Astrocyte (in vitro differentiated cells and primary cell): ENCODE measurements around the gene IDH3B. TPM values are rescaled to one million over a fixed set of nuclear protein-coding genes. Genes with fewer than 3 reads are reported as not detected.

Source experiments
- DNase-seq: peaks from one replicate; pipeline ENCODE4 v3.0.0-alpha.2; 2010; ENCODE audit warnings: low read depth
- FAIRE-seq: peaks from 2 replicates; lab custom pipeline; 2011; peaks lifted over from hg19 to GRCh38; lab: Jason Lieb, UNC
- H2AFZ ChIP-seq: 2 replicates; pipeline ENCODE4 v1.6.0; 2012; ENCODE audit warnings: low read depth, low read length, inconsistent platforms
- H3K27ac ChIP-seq: 2 replicates; pipeline ENCODE4 v1.5.1; 2011; ENCODE audit warnings: low read depth, low read length, inconsistent platforms
- H3K27me3 ChIP-seq: 2 replicates; pipeline ENCODE4 v1.6.0; 2011; ENCODE audit warnings: low read length, inconsistent platforms; ENCODE audit not compliant: insufficient read depth
- H3K36me3 ChIP-seq: 2 replicates; pipeline ENCODE4 v1.5.1; 2011; ENCODE audit warnings: low read length, inconsistent platforms; ENCODE audit not compliant: insufficient read depth
- H3K4me1 ChIP-seq: 2 replicates; pipeline ENCODE4 v1.5.1; 2011; ENCODE audit warnings: low read length, inconsistent platforms; ENCODE audit not compliant: insufficient read depth
- H3K4me2 ChIP-seq: 2 replicates; pipeline ENCODE4 v1.6.0; 2012; ENCODE audit warnings: low read length, inconsistent platforms
- H3K4me3 ChIP-seq: 2 replicates; pipeline ENCODE4 v1.5.1; 2011; ENCODE audit warnings: low read depth, mild to moderate bottlenecking, low read length, inconsistent platforms; ENCODE audit not compliant: insufficient read depth
- H3K79me2 ChIP-seq: 2 replicates; pipeline ENCODE4 v1.6.0; 2012; ENCODE audit warnings: mild to moderate bottlenecking, low read length, inconsistent platforms; ENCODE audit not compliant: insufficient read depth
- H3K9ac ChIP-seq: 2 replicates; pipeline ENCODE4 v1.6.0; 2012; ENCODE audit warnings: mild to moderate bottlenecking, low read length, inconsistent platforms
- H3K9me3 ChIP-seq: 2 replicates; pipeline ENCODE4 v1.5.1; 2012; ENCODE audit warnings: low read depth, mild to moderate bottlenecking, low read length, inconsistent platforms; ENCODE audit not compliant: insufficient read depth
- H4K20me1 ChIP-seq: 2 replicates; pipeline ENCODE4 v1.6.0; 2012; ENCODE audit warnings: low read length, inconsistent platforms; ENCODE audit not compliant: insufficient read depth
- H3K27ac Mint-ChIP-seq: one replicate; pipeline ENCODE4 v1.8.0; 2021; ENCODE audit warnings: mild to moderate bottlenecking, mixed read lengths; ENCODE audit not compliant: unreplicated experiment
- H3K27me3 Mint-ChIP-seq: one replicate; pipeline ENCODE4 v1.8.0; 2021; ENCODE audit warnings: low read depth, mixed read lengths; ENCODE audit not compliant: unreplicated experiment
- H3K36me3 Mint-ChIP-seq: one replicate; pipeline ENCODE4 v1.8.0; 2021; ENCODE audit warnings: low read depth, mixed read lengths; ENCODE audit not compliant: unreplicated experiment
- H3K4me1 Mint-ChIP-seq: one replicate; pipeline ENCODE4 v1.8.0; 2021; ENCODE audit warnings: low read depth, mixed read lengths; ENCODE audit not compliant: unreplicated experiment
- H3K4me3 Mint-ChIP-seq: one replicate; pipeline ENCODE4 v1.8.0; 2021; ENCODE audit warnings: mild to moderate bottlenecking, moderate library complexity, mixed read lengths; ENCODE audit not compliant: unreplicated experiment
- H3K9me3 Mint-ChIP-seq: one replicate; pipeline ENCODE4 v1.8.0; 2021; ENCODE audit warnings: mild to moderate bottlenecking, mixed read lengths; ENCODE audit not compliant: unreplicated experiment
- EZH2 ChIP-seq: IDR thresholded peaks from 2 replicates; pipeline ENCODE4 v1.6.1; 2012; ENCODE audit warnings: mild to moderate bottlenecking, low read length, inconsistent platforms; ENCODE audit not compliant: insufficient read depth
- total RNA-seq: library from RNA; stranded (reverse); gene quantifications from 2 replicates; pipeline ENCODE4 v1.2.1, GENCODE V29; 2021
- TF ChIP-seq, protein P1 (sequence below): IDR thresholded peaks from 2 replicates; pipeline ENCODE4 v1.5.1; 2011; ENCODE audit warnings: low read depth, mild to moderate bottlenecking, inconsistent platforms, low read length, moderate library complexity; ENCODE audit not compliant: insufficient read depth

The IDH3B gene
- total RNA-seq, 1 donor from 2014 or later: 74.8 TPM

DNA sequence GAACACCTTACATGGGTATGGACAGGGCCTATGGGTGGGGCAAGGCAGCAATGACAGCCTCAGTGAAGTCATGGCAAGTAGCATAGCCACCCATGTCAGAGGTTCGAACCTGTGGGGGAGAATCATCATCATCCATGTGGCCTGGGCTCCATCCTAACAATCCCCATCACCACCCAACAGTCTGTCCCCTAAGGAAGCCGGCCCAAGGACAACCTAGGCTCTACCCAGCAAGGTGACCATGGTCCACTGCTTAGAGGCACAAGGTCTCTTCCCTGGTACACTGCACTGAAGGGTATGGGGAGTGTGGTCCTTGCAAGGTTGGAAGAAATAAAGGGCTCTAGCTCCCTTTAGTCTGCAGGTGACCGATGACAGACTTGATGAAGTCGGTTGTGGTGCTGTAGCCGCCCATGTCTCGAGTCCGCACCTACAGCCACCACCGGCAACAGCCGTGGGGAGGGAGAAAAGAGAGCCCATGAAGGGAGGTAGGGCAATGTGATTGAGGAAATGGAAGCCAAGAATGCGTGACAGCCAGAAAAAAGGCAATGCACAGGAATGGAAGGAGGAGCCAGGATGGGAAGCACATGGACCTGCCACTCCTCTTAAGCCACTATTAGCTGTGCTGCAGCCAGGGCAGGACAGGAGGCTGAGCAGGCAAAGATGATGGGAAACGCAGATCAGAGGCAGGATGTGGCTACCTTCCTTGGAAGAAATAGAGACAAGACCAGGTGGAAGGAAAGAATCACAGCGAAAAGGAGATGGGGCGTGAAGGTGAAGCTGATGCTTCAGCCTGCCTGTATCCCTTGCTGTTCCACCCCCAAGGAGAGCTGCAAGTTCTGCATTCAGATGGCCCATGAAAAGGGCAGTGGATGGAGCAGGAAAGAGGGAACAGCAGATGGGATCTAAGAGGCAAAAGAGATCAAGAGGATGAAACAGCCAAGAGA lies 5.3 kb downstream of the IDH3B start:
- Histone ChIP-seq H3K27ac (no peak overlapping the region), H3K4me1 (peaks cover 20% of the 10 kb centered on the region), H3K4me2 (no peak overlapping the region), H3K9me3 (no peaks in the 10 kb centered on the region), H3K9ac (no peak overlapping the region), H3K4me3 (no peak overlapping the region), H3K36me3 (peaks cover 63% of the 10 kb centered on the region), H2AFZ (no peak overlapping the region), H4K20me1 (peaks cover 61% of the 10 kb centered on the region), H3K79me2 (peaks cover 48% of the 10 kb centered on the region), H3K27me3 (no peaks in the 10 kb centered on the region)
- peaks cover 43% of the 10 kb centered on the region for H3K36me3 Mint-ChIP-seq
- H3K27ac Mint-ChIP-seq: no peak overlapping the region
- FAIRE-seq (no peak), DNase-seq (no peak)
- no peaks in the 10 kb centered on the region for H3K27me3 Mint-ChIP-seq
- no peak for TF ChIP-seq EZH2
- TF ChIP-seq, protein P1, sequence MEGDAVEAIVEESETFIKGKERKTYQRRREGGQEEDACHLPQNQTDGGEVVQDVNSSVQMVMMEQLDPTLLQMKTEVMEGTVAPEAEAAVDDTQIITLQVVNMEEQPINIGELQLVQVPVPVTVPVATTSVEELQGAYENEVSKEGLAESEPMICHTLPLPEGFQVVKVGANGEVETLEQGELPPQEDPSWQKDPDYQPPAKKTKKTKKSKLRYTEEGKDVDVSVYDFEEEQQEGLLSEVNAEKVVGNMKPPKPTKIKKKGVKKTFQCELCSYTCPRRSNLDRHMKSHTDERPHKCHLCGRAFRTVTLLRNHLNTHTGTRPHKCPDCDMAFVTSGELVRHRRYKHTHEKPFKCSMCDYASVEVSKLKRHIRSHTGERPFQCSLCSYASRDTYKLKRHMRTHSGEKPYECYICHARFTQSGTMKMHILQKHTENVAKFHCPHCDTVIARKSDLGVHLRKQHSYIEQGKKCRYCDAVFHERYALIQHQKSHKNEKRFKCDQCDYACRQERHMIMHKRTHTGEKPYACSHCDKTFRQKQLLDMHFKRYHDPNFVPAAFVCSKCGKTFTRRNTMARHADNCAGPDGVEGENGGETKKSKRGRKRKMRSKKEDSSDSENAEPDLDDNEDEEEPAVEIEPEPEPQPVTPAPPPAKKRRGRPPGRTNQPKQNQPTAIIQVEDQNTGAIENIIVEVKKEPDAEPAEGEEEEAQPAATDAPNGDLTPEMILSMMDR: no peak
- no peaks in the 10 kb centered on the region for H3K9me3 Mint-ChIP-seq
- peaks cover 22% of the 10 kb centered on the region for H3K4me1 Mint-ChIP-seq
- peak overlapping the region; percentile 35 for H3K4me3 Mint-ChIP-seq

DNA sequence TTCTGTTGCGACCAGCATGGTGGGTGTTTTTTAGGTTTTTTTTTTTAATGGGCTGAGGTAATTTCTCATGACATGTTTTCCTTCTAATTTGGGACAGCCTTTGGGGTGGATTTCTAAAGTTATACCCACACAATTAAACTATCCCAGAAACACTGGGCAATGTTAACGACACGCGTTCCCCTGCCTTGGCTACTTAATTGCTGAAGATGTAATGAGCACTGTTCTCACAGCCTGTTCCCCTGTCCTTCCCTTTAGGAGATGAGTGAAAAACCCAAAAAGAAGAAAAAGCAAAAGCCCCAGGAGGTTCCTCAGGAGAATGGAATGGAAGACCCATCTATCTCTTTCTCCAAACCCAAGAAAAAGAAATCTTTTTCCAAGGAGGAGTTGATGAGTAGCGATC lies 6.3 kb downstream of the IDH3B start:
- peaks cover 16% of the 10 kb centered on the region for H3K4me1 ChIP-seq
- H3K4me3 ChIP-seq: no peak overlapping the region
- H2AFZ ChIP-seq: no peak overlapping the region
- no peak overlapping the region for H3K27ac ChIP-seq
- no peak for DNase-seq
- no peak for FAIRE-seq
- Mint-ChIP-seq H3K27ac (peak overlapping the region; percentile 8), H3K27me3 (no peaks in the 10 kb centered on the region), H3K4me3 (peak overlapping the region; percentile 52), H3K36me3 (peaks cover 48% of the 10 kb centered on the region), H3K4me1 (peaks cover 22% of the 10 kb centered on the region), H3K9me3 (no peaks in the 10 kb centered on the region)
- TF ChIP-seq EZH2: no peak
- H3K36me3 ChIP-seq: peaks cover 66% of the 10 kb centered on the region
- no peak overlapping the region for H3K9ac ChIP-seq
- H4K20me1 ChIP-seq: peaks cover 68% of the 10 kb centered on the region
- no peaks in the 10 kb centered on the region for H3K9me3 ChIP-seq
- H3K27me3 ChIP-seq: no peaks in the 10 kb centered on the region
- peaks cover 48% of the 10 kb centered on the region for H3K79me2 ChIP-seq
- no peak overlapping the region for H3K4me2 ChIP-seq

DNA sequence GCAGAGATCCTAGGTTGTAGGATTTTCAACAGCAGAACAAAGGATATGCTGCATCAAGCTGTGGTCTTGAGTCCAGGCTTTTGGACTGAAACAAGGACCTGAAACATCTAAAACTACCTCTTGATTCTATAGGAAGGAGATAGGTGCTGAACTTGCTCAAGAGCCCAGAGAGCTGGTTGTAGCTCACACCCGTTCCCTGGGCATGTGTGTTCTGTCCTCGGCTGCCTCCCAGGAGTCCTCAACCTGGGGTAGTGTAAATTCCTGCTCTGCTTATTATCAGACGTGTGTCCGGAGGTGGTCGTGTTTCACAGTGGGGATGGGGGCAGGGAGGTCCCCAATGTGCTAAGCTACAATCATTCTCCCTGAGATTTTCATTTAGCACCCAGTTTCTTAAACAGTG lies 6.8 kb downstream of the IDH3B start:
- Histone ChIP-seq H3K36me3 (peaks cover 65% of the 10 kb centered on the region), H3K27me3 (no peaks in the 10 kb centered on the region), H4K20me1 (peaks cover 69% of the 10 kb centered on the region), H3K27ac (no peak overlapping the region), H2AFZ (no peak overlapping the region), H3K4me2 (no peak overlapping the region), H3K9ac (no peak overlapping the region), H3K4me3 (no peak overlapping the region), H3K4me1 (peaks cover 16% of the 10 kb centered on the region), H3K9me3 (no peaks in the 10 kb centered on the region), H3K79me2 (peaks cover 50% of the 10 kb centered on the region)
- Mint-ChIP-seq H3K36me3 (peaks cover 48% of the 10 kb centered on the region), H3K4me1 (peaks cover 22% of the 10 kb centered on the region), H3K4me3 (no peak overlapping the region), H3K27me3 (no peaks in the 10 kb centered on the region), H3K27ac (no peak overlapping the region), H3K9me3 (no peaks in the 10 kb centered on the region)
- FAIRE-seq (no peak), DNase-seq (no peak)
- TF ChIP-seq EZH2: no peak
- TF ChIP-seq, protein P1: no peak
